ENCODE measurements around the gene SPA17.

Gene SPA17

GRCh38 chr11:124727474-124727873 lies 53.8 kb downstream of the SPA17 start:
- no peak for DNase-seq

DNA sequence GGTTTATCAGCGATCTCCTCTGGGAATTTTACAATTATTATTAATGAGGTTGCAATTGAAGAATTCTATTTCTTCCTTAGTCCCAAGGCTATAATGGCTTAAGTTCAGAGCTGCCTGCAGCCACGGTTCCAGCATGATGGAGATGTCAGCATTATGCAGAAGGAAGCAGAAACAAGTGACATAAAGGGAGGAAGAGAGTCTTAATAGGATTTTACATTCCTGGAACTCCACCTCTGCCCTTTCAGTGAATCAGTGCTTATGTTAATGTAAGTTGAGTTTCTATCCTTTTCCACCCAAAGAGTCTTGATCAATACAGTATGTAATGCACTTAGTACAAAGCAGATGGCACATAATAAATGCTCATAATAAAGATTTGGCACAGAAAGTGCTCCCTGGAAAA lies 54.4 kb downstream of the SPA17 start:
- no peak for DNase-seq

- no peak for DNase-seq
Observed at GRCh38 chr11:124729571-124729970, 55.9 kb downstream of the SPA17 start.

- DNase-seq, result no peak
Observed at GRCh38 chr11:124732230-124732629, 58.5 kb downstream of the SPA17 start.

GRCh38 chr11:124736736-124737135 lies 63.0 kb downstream of the SPA17 start:
- no peak for DNase-seq

DNA sequence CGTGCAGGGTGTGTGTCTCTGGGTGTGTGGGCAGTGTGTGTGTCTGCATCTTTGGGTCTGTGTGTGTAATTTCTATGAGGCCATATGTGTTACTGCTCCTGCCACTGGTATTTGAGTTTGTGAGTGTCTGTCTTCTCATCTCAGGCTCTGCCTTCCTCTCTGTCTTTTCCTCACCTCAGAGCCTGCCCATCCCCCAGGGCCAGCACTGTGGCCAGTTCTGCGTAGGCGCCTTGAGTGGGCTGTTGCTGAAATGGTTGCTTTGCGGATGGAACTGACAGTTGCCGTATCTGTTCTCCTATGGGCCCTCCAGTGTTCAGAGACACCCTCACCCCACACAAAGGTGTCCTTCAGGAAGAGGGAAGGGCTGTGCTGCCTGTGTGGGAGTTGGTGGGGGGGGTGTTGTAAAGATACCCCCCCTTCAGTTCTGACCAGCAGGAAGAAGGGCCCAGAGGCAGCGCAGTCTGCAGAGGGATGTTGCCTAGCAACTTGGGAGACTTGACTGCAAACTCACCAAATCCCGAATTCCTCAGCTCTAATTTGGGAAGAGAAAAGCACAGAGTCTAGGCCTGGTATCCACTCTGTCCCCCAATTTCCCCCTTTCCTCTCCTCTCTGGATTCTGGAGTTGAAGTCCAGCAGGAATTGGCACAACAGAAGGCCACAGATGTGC lies 64.1 kb downstream of the SPA17 start:
- DNase-seq, result no peak

- DNase-seq, result no peak
Observed at GRCh38 chr11:124738713-124739478, 65.2 kb downstream of the SPA17 start.

GRCh38 chr11:124739479-124740276 lies 66.0 kb downstream of the SPA17 start, which contains the start of gene NRGN:
Gene NRGN, plus strand, starts transcription at chr11:124739942. Its CDS starts 143 bp downstream, at chr11:124740085.
- peak; percentile 87 for DNase-seq

- DNase-seq, result no peak
Observed at GRCh38 chr11:124740277-124740882, 66.7 kb downstream of the SPA17 start.

DNA sequence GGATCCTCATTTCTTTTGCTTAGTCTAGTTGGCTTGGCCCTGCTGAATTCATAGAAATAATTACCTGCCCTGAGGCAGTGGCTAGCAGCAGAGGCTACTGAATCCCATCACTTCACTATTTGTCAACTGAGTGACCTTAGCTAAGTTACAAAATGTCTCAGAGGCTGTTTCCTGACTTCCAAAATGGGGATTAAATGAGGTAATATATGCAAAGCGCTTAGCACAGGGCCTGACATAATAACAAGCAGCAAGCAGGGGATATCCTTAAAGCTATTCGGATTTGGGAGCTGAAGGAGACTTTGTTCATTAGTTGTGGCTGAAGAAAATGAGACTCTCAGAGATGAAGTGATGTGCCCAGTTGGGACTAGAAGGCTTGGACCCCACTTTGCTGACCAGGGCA lies 68.9 kb downstream of the SPA17 start:
- no peak for DNase-seq

DNA sequence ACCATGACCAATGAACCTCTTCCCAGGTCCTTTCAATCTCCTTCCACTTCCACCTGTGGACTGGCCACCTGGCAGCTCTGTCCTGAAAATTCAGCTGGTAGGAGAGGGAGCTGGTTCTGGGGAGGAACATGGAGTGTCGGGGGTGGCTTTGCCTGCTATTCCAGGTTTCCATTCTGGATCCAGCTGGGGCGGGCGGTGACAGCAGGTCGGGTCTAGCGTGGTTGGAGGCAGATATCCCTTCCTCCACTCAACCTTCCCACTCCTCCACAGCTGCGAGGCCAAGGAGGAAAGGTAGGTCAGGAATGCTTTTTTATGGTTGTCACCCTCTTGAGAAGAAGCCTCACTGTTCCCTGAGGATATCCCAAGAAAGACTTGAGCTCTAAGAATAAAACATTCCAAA lies 69.3 kb downstream of the SPA17 start:
- no peak for DNase-seq

DNA sequence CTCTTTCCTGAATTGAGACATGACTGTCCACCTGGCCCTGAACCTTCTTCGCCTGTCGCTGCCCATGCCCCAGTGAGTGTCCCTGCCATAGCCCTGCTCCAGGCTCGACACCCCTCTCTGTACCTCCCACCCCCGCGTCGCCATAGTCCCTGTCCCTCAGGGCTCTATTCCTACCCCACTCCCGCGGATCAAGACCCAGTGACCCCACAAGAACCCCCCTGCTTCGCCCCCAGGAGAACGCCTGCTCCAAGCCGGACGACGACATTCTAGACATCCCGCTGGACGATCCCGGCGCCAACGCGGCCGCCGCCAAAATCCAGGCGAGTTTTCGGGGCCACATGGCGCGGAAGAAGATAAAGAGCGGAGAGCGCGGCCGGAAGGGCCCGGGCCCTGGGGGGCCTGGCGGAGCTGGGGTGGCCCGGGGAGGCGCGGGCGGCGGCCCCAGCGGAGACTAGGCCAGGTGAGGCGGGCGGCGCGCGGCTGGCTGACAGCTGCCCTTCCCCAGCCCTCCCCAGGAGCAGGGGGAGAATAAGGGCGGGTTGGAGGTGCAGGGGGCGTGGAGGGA lies 71.6 kb downstream of the SPA17 start:
- DNase-seq, result no peak

DNA sequence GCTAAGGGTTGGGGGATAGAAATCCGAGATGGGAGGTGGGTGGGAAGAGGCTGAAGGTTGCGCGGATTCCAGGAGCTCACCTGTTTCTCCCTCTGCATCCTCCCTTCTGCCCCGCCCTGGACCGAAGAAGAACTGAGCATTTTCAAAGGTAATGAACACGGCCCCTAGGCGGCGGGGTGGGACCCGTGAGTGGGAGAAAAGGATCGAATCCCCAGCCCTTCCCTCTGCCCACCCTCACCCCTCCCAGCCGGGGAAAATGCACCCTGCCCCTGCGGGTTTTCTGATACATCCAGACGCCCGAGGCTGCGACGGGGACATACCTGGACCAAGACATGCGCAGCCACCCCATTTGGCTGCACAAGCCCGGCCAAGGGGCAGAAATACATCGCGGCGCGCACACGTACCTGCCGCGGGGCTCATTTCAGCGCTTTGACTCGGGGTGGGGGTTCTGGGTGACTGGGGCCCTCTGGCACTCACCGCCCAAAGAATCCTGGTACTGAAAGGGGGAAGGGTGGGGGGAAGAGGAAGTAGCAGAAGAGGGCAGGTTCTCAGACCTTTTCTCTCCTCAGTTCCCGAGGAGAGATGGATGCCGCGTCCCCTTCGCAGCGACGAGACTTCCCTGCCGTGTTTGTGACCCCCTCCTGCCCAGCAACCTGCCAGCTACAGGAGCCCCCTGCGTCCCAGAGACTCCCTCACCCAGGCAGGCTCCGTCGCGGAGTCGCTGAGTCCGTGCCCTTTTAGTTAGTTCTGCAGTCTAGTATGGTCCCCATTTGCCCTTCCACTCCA lies 72.3 kb downstream of the SPA17 start:
- DNase-seq, result no peak

DNA sequence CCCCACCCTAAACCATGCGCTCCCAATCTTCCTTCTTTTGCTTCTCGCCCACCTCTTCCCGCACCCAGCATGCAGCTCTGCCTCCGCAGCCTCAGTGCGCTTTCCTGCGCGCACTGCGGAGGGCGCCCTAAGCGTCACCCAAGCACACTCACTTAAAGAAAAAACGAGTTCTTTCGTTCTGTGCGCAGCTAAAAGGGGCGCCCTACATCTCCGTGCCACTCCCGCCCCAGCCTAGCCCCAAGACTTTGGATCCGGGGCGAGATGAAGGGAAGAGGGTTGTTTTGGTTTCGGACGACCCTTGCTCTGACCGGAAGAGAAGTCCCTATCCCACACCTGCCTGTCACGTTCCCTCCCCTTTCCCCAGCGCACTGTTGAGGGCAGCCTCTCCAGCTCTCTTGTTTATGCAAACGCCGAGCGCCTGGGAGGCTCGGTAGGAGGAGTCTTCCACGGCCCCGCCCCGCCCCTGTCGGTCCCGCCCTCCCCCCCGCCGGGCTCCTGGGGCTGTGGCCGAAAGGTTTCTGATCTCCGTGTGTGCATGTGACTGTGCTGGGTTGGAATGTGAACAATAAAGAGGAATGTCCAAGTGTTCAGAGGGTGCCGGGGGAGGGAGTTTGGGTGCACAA lies 73.0 kb downstream of the SPA17 start:
- DNase-seq, result peak; percentile 58

Measured in fibroblast of skin of right biceps (primary cell).